ENCODE data around the gene NCOA1.

GRCh38 chr2:24749069-24749691, 258.1 kb downstream of the NCOA1 start:
- no peak for TF ChIP-seq CTCF (conservative IDR thresholded peaks at IDR 0.05; ENCODE audit: low read length)
- no peak for TF ChIP-seq EZH2phosphoT487 (IDR thresholded peaks at IDR 0.05; ENCODE audit: borderline replicate concordance, low read depth, low read length)

Data from OCI-LY7 (cell line).